HepG2 (cell line): ENCODE measurements around the gene NDE1. TPM values are rescaled to one million over a fixed set of nuclear protein-coding genes. Genes with fewer than 3 reads are reported as not detected.

Experiments
- ATAC-seq: fragments of 200-7000 bp; cut with Tn5 transposase; 3 replicates; pipeline ENCODE4 v1.9.1; 2020; ENCODE audit warnings: mild to moderate bottlenecking, moderate library complexity
- BruUV-seq: library from RNA; stranded (reverse); fragments of 400-500 nt; replicated peaks from 2 replicates; lab custom pipeline; 2021; lab: Mats Ljungman, UMichigan
- CTCF ChIA-PET: fragments of 300-600 bp; formaldehyde crosslinking; extraction: SDS; loops from one replicate; lab custom pipeline; 2021; ENCODE audit warnings: low total read pairs, inconsistent platforms, low intra/inter-chr PET ratio; lab: Yijun Ruan, JAX
- POLR2A ChIA-PET: fragments of 350-600 bp; sonication (Branson Sonifier 250); formaldehyde crosslinking; loops from one replicate; lab custom pipeline; 2020; ENCODE audit warnings: antibody characterized with exemption, inconsistent platforms; lab: Yijun Ruan, JAX
- DNase-seq: peaks from one replicate; pipeline ENCODE4 v3.0.0-alpha.2; 2015; ENCODE audit warnings: low spot score
- FAIRE-seq: peaks from 3 replicates; lab custom pipeline; 2011; peaks lifted over from hg19 to GRCh38; lab: Jason Lieb, UNC
- H2AFZ ChIP-seq: one replicate; pipeline ENCODE4 v1.6.1; 2011; ENCODE audit warnings: low read length, inconsistent platforms
- H3K27ac ChIP-seq: fragments of 300-600 bp; 3 replicates; pipeline ENCODE4 v1.8.0; 2011; ENCODE audit warnings: mixed run types, mild to moderate bottlenecking, mixed read lengths, low read length, inconsistent platforms; ENCODE audit not compliant: insufficient read depth; ENCODE audit errors: extremely low read length
- H3K27me3 ChIP-seq, 2 experiments: fragments of 200-600 bp in 1 of 2; 2 replicates in 1 of 2; 3 replicates in 1 of 2; pipeline versions ENCODE4 v1.6.0 to v1.8.0; 2011; ENCODE audit warnings: low read length in 2 of 2, mild to moderate bottlenecking in 2 of 2, moderate library complexity in 2 of 2, inconsistent platforms in 1 of 2; ENCODE audit not compliant: insufficient read depth in 2 of 2, control insufficient read depth in 1 of 2
- H3K36me3 ChIP-seq, 2 experiments: fragments of 200-600 bp in 1 of 2; replicated peaks in 1 of 2; 2 replicates in 1 of 2; 3 replicates in 1 of 2; pipeline versions ENCODE4 v1.5.1 to v1.8.0; 2011; ENCODE audit warnings: low read length in 2 of 2, inconsistent platforms in 1 of 2; ENCODE audit not compliant: insufficient read depth in 2 of 2, control insufficient read depth in 1 of 2
- H3K4me1 ChIP-seq: 2 replicates; pipeline ENCODE4 v1.5.1; 2012; ENCODE audit warnings: low read length, inconsistent platforms; ENCODE audit not compliant: insufficient read depth
- H3K4me2 ChIP-seq: 2 replicates; pipeline ENCODE4 v1.6.0; 2011; ENCODE audit warnings: low read depth, low read length, inconsistent platforms
- H3K4me3 ChIP-seq, 3 experiments: fragments of 200-600 bp in 1 of 3; sonication (generic), shearing (Covaris generic) in 1 of 3; replicated peaks in 1 of 3; 2 replicates each; pipeline ENCODE4 v1.5.1; 2011 to 2016; ENCODE audit warnings: low read length in 3 of 3, inconsistent platforms in 2 of 3, low read depth in 2 of 3, mild to moderate bottlenecking in 2 of 3, control low read depth in 1 of 3, mixed read lengths in 1 of 3; ENCODE audit not compliant: insufficient read depth in 1 of 3
- H3K79me2 ChIP-seq: one replicate; pipeline ENCODE4 v1.6.1; 2011; ENCODE audit warnings: low read length, inconsistent platforms; ENCODE audit not compliant: insufficient read depth
- H3K9ac ChIP-seq: 2 replicates; pipeline ENCODE4 v1.6.0; 2011; ENCODE audit warnings: mild to moderate bottlenecking, low read depth, low read length, inconsistent platforms; ENCODE audit not compliant: insufficient read depth
- H3K9me3 ChIP-seq: 2 replicates; pipeline ENCODE4 v1.5.1; 2012; ENCODE audit warnings: mild to moderate bottlenecking, low read length
- H4K20me1 ChIP-seq: 2 replicates; pipeline ENCODE4 v1.6.0; 2011; ENCODE audit warnings: inconsistent platforms, mild to moderate bottlenecking, low read length, moderate library complexity; ENCODE audit not compliant: insufficient read depth
- DNMT1 ChIP-seq: sonication (generic); formaldehyde crosslinking; IDR thresholded peaks from 2 replicates; pipeline ENCODE4 v1.5.1; 2020; ENCODE audit warnings: mild to moderate bottlenecking, missing genetic modification reagents
- HMG20A ChIP-seq: IDR thresholded peaks from 2 replicates; pipeline ENCODE4 v1.6.1; 2016; ENCODE audit warnings: borderline replicate concordance
- NCOA1 ChIP-seq: sonication (generic); formaldehyde crosslinking; IDR thresholded peaks from 2 replicates; pipeline ENCODE4 v1.9.0; 2021; ENCODE audit warnings: missing genetic modification reagents
- SP1 ChIP-seq, 2 experiments: fragments of 450-650 bp in 1 of 2; sonication (generic) in 1 of 2; formaldehyde crosslinking in 1 of 2; IDR thresholded peaks; 2 replicates each; pipeline versions ENCODE4 v1.4.0 to v1.6.1; 2016 to 2020; ENCODE audit warnings: missing genetic modification reagents in 1 of 2
- TCF7L2 ChIP-seq: IDR thresholded peaks from 2 replicates; pipeline ENCODE4 v1.6.1; 2011; ENCODE audit warnings: mild to moderate bottlenecking, low read depth, low read length, moderate library complexity
- ZEB1 ChIP-seq: IDR thresholded peaks from 2 replicates; pipeline ENCODE4 v1.6.1; 2012; ENCODE audit warnings: mild to moderate bottlenecking, low read depth, inconsistent platforms; ENCODE audit not compliant: insufficient replicate concordance
- ZNF232 ChIP-seq: sonication (generic); formaldehyde crosslinking; IDR thresholded peaks from 2 replicates; pipeline ENCODE4 v1.4.0; 2020; ENCODE audit warnings: missing genetic modification reagents, borderline replicate concordance
- ZNF318 ChIP-seq: sonication (generic); formaldehyde crosslinking; IDR thresholded peaks from 2 replicates; pipeline ENCODE4 v1.4.0; 2020; ENCODE audit warnings: mild to moderate bottlenecking, missing genetic modification reagents
- ZNF580 ChIP-seq: IDR thresholded peaks from 2 replicates; pipeline ENCODE4 v1.6.1; 2016; ENCODE audit warnings: low read depth, borderline replicate concordance
- WGBS: methylation state at CpG from one replicate; pipeline ENCODE4 v1.1.6; 2017; ENCODE audit warnings: low lambda C conversion rate; 5-methylcytosine and 5-hydroxymethylcytosine counted together
- in situ Hi-C: cut with HindIII; loops from 2 replicates; pipeline ENCODE4 v1.10.0; 2017; ENCODE audit warnings: low pct_unique_long_range_greater_than_20kb; ENCODE audit not compliant: extremely low pct_ligation_motif_present
- intact Hi-C: fragments of 100-400 bp; cut with micrococcal nuclease; formaldehyde crosslinking; loops from one replicate; pipeline ENCODE4 v1.10.0; 2022; ENCODE audit not compliant: unreplicated experiment
- polyA plus RNA-seq, 8 experiments: library from polyadenylated mRNA; depleted of rRNA in 3 of 8; stranded (reverse) in 7 of 8; unstranded in 1 of 8; fragments of >200 nt; fragmentation: Illumina TruSeq in 4 of 8; extraction: Trizol in 4 of 8; gene quantifications; 2 replicates each; pipeline versions ENCODE4 v1.2.1 to v1.2.3, GENCODE V29; 2011 to 2016; ENCODE audit warnings: low read depth in 4 of 8, missing spikeins in 1 of 8, mixed read lengths in 1 of 8; ENCODE audit not compliant: insufficient read depth in 1 of 8
- total RNA-seq, 5 experiments: library from RNA; depleted of rRNA; stranded (reverse); fragments of >200 nt; fragmentation: Illumina TruSeq; extraction: Trizol; gene quantifications; 2 replicates each; pipeline ENCODE4 v1.2.3, GENCODE V29; 2016; ENCODE audit warnings: low read depth in 1 of 5
- TF ChIP-seq, protein P1 (sequence below): sonication (generic); formaldehyde crosslinking; IDR thresholded peaks from 2 replicates; pipeline ENCODE4 v1.5.0; 2020; ENCODE audit warnings: mild to moderate bottlenecking, missing genetic modification reagents

NDE1 gene
- total and polyA plus RNA-seq, 2 of the 13 experiments (the other 11 are each of a cell fraction or from before 2014, with no cell fraction given) = 40.9 to 72.5 TPM

- FAIRE-seq (no peak), ATAC-seq (no peak), DNase-seq (no peak)
- in situ Hi-C loops = no loop called here
- Histone ChIP-seq H3K4me1 (no peaks in the 10 kb centered on the region), H3K9me3 (no peaks in the 10 kb centered on the region), H4K20me1 (no peaks in the 10 kb centered on the region), H3K27me3 (no peaks in the 10 kb centered on the region), H3K79me2 (no peaks in the 10 kb centered on the region), H3K27ac (no peak overlapping the region), H3K36me3 (peaks cover 64 to 89% of the 10 kb centered on the region in 2 experiments), H3K9ac (no peak overlapping the region), H3K4me3 (no peak overlapping the region), H3K4me2 (no peak overlapping the region), H2AFZ (no peak overlapping the region)
- no TSS peak for BruUV-seq
- CTCF ChIA-PET = no interaction called here
- intact Hi-C loops = no loop called here
- POLR2A ChIA-PET = no interaction called here
- 92% methylated on average over 5 of the region's 5 CpGs for WGBS
- TF ChIP-seq ZNF232 (no peak), ZNF580 (CRISPR knock-in tag) (no peak), ZEB1 (no peak), SP1 (IDR thresholded peaks at IDR 0.05) (no peak), SP1 (CRISPR knock-in tag; IDR thresholded peaks at IDR 0.05) (no peak), ZNF318 (CRISPR knock-in tag) (no peak), DNMT1 (CRISPR knock-in tag) (no peak), TCF7L2 (no peak), NCOA1 (no peak), HMG20A (CRISPR knock-in tag) (no peak)
- TF ChIP-seq, protein P1, sequence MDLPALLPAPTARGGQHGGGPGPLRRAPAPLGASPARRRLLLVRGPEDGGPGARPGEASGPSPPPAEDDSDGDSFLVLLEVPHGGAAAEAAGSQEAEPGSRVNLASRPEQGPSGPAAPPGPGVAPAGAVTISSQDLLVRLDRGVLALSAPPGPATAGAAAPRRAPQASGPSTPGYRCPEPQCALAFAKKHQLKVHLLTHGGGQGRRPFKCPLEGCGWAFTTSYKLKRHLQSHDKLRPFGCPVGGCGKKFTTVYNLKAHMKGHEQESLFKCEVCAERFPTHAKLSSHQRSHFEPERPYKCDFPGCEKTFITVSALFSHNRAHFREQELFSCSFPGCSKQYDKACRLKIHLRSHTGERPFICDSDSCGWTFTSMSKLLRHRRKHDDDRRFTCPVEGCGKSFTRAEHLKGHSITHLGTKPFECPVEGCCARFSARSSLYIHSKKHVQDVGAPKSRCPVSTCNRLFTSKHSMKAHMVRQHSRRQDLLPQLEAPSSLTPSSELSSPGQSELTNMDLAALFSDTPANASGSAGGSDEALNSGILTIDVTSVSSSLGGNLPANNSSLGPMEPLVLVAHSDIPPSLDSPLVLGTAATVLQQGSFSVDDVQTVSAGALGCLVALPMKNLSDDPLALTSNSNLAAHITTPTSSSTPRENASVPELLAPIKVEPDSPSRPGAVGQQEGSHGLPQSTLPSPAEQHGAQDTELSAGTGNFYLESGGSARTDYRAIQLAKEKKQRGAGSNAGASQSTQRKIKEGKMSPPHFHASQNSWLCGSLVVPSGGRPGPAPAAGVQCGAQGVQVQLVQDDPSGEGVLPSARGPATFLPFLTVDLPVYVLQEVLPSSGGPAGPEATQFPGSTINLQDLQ = no peak
These were observed 44.5 kb downstream of the NDE1 start for GRCh38 chr16:15694499-15694898.
